Left renal pelvis (tissue), 4 donors: ENCODE measurements around the gene KIAA0319L. TPM values are rescaled to one million over a fixed set of nuclear protein-coding genes. Genes with fewer than 3 reads are reported as not detected.

Source experiments
- DNase-seq, 4 donors: peaks; one replicate each; pipeline ENCODE4 v3.0.0-alpha.2; 2013; ENCODE audit warnings: low read depth in 4 of 4, low spot score in 3 of 4
- polyA plus RNA-seq, 4 donors: library from polyadenylated mRNA; unstranded; fragments of 120-200 nt; gene quantifications; one replicate each; pipeline ENCODE4 v1.2.1, GENCODE V29; 2013; ENCODE audit not compliant: insufficient read length in 4 of 4

KIAA0319L gene
- polyA plus RNA-seq, 4 donors = 40.7 to 72.8 (median 62.3) TPM

DNA sequence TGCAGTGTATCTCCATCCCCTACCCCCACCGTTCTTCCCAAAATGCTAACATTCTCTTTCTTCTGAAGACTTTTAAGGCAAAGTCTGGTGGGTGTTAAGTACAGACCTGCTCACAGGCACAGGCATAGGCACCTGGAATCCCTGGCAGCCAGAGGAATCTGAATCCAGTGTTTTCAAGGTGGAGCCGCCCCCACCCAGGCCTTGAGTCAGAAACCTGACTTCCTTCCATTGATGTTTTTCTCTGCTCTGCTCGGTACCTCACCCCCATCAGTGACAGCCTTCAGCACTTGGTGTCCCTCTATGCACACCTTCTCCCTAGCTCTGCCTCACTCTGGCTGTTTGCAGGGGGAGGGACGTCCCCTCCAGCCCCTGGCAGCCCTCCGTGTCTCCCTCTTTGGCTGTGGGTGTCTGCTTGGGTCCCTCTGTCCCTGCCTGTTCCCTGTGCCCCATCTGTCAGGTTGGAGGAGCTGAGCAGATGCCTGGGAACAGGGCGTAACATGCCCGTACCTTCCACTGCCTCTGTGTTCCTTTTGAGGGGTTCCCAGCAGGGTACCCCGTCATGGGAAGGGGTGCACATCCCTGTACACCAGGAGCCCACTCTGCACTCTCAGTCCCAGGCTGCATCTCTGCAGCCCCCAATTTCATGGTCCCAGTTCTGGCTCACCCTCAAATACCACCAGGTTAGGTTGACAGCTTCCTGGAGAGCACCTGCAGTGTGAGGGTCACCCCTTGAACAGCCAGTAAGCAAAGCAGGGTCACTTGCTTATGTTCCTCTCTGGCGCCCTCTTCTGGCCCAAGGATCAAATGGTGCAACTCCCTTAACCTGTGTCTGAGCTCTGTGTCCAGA, 7.1 kb upstream of the KIAA0319L start:
- no peak for DNase-seq

DNA sequence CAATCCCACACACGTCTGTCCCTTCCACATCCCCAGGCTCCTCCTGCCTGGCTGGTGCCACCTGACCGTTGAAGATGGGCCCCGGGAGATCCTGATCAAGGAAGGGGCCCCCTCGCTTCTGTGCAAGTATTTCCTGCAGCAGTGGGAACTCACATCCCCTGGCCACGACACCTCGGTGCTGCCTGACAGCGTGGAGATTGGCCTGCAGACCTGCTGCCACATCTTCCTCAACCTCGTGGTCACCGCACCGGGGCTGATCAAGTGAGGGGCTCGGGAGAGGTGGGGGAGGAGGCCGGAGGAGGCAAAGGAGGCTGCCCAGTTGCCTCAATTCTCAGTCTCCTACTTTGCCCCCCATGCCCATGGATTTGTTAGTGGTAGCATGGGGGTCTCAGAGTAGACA, 6.0 kb upstream of the KIAA0319L start:
- no peak for DNase-seq

DNA sequence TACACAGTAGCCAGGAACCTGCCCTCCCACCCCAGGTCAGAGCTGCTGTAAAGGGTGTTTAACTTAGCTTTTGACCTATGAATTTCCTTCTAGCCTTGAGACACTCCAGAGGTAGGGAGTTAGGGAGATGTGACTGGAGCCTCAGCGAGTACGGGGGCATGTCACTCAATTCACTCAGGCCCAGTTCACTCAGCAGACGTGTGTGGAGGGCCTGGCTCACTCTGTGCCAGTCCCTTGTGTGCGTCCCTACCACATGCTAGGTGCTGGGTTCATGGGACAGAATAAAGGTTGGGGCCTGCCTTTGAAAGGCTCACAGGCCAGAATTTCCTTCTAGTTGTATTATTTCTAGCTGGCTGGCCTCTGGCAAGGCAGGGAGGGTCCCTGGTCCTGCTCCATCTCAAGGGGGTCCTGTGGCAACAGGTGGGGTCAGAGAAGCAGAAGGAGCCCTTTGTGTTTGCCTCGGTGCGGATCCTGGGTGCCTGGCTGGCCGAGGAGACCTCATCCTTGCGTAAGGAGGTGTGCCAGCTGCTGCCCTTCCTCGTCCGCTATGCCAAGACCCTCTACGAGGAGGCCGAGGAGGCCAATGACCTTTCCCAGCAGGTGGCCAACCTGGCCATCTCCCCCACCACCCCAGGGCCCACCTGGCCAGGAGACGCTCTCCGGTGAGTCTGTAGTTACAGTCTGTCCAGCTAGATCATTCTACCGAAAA, 4.9 kb upstream of the KIAA0319L start:
- no peak for DNase-seq

DNA sequence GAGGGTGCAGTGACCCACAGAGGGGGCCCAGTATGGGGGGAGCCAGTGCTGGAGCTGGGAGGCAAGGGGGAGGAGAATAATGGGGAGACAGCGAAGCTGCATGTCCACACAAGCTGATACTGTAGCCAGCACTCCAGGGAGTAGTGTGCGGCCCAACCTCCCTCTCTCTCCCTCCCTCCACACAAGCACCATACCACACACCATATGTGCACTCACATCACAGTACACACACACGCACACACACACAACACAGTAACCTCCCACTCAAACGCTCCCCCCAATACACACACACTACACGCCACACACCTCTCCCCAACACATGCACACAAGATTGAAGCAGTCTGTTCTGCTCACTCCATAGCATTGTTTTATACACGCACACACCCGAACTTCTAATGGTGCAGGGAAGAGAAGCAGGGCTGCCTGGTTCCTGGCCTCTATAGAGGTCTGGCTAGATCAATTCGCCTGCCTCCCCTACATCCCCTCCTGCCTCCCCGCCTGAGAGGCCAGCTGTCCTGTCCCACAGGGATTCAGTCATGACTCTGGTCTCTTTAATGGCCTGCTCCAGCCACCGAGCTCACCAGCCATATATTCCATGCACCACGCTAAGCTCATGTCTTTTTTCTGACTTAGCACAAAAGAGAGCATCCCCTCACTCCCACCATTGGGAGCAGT, 4.2 kb upstream of the KIAA0319L start:
- DNase-seq = no peak

DNA sequence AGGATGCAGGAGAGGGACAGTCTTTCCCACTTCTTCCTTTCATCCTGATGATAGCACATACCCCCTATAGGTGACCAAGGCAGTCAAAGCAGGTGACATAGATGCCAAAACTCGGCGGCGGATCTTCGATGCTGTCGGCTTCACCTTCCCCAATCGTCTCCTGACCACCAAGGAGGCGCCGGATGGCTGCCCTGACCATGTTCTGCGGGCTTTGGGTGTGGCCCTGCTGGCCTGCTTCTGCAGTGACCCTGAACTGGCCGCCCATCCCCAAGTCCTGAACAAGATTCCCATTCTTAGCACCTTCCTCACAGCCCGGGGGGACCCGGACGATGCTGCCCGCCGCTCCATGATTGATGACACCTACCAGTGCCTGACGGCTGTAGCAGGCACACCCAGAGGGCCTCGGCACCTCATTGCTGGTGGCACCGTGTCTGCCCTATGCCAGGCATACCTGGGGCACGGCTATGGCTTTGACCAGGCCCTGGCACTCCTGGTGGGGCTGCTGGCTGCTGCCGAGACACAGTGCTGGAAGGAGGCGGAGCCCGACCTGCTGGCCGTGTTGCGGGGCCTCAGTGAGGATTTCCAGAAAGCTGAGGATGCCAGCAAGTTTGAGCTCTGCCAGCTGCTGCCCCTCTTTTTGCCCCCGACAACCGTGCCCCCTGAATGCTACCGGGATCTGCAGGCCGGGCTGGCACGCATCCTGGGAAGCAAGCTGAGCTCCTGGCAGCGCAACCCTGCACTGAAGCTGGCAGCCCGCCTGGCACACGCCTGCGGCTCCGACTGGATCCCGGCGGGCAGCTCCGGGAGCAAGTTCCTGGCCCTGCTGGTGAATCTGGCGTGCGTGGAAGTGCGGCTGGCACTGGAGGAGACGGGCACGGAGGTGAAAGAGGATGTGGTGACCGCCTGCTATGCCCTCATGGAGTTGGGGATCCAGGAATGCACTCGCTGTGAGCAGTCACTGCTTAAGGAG, 3.3 kb upstream of the KIAA0319L start:
- no peak for DNase-seq

DNA sequence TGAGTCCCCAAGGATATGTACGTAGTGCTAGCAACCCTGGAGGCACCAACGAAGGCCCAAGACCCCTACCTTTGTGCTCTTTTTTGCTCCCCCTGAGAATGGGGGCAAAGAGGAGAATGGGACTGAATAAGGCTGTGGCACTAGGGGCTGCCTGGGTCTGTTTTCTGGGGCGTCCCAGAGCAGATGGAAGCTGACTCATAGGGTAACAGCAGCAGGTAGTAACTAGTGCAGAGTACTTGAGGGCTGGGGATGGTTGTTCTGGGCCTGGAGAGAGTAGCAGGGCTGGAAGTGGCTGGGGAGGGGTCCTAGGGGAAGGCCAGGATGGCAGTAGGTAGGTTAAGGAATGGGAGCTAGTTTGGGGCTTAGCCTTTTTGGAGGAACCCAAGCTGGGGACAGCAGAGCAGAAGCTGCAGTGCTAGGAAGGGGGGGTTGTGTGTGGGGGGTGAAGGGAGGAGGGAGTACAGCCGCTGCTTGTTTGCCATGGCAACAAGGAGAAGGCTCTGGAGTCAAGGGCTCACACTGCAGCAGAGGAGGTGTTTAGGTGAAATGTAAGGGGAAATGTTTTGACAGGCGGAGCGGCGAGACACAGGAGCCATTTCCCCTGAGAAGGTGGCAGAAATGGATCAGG, 2.2 kb upstream of the KIAA0319L start:
- DNase-seq = no peak

DNA sequence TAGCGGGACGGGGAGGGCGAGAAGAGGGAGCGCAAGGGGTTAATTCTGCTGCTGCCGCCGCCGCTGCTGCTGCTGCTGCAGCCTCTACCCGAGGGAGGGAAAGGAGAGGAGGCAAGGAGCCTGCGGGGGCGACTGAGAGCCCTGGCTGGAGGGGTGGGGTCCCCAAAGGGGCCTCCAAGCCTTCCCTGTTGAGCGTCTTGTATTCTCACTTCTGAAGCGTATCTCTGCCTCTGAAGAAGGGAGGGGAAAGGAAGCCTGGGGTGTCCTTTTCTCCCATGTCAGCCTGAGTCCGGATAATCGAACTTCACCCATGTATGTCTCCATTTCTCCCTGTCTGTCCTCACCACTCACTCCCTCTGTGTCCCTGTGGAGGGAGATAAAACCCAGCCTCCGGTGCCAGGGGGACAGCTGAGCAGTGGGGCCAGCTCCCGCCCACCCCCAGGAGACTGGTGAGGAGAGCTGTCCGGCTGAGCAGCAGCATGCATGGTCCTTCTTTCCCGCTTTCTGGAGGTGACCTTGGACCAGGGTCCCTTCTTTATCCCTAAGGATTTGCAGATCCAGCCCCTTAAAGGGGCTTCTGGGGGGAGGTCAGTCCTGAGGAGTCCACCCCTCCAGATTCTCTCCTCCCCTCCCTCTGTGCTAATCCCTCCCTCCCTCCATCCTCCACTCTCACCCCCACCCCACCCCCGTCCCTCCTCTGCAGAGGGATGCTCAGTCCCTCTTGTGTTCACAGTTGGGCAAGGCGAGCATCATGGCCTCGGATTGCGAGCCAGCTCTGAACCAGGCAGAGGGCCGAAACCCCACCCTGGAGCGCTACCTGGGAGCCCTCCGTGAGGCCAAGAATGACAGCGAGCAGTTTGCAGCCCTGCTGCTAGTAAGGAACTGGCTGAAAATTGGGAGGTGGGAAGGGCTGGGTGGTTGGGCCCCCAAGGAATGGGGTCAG, 1.4 kb upstream of the KIAA0319L start:
- no peak for DNase-seq

DNA sequence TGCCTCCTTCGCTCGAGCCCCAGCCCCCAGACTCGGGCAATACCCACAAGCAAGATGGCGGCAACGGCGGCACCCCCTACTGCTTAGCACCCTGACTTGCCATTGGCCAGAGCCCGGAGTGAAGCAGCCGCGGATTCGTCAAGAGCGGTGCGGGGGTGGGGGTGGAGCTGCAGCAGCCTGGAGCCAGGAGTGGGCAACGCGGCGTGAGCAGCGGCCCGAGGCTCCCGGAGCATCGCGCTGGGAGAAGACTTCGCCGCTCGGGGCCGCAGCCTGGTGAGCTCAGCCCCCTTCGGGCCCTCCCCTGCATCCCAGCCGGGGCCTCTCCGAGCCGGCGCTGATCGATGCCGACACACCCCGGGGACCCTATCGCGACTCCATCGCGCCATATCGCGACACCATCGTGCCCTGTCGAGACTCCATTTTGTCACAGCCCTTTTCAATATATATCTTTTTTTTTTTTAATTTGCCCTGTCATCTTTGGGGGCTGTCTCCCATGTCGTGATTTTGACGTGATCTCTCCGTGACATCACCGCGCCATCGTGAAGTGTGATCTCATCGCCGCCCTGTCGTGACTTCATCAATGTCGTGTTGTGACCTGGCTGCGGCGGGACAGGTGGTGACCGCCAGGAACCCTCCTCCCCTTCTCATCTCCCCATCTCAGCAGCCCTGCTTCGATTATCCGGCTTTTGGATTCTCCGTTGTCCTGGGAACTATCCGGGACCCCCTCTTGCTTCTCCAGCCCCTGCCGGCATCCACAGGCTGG, 589 bp upstream of the KIAA0319L start, which contains the start of gene NCDN:
Gene NCDN, plus strand, starts transcription at position 189 of the 763 bp plus-strand sequence. Its CDS starts 392 bp downstream, at position 581.
- DNase-seq = peak; percentile 92 to 96 (median 94)

DNA sequence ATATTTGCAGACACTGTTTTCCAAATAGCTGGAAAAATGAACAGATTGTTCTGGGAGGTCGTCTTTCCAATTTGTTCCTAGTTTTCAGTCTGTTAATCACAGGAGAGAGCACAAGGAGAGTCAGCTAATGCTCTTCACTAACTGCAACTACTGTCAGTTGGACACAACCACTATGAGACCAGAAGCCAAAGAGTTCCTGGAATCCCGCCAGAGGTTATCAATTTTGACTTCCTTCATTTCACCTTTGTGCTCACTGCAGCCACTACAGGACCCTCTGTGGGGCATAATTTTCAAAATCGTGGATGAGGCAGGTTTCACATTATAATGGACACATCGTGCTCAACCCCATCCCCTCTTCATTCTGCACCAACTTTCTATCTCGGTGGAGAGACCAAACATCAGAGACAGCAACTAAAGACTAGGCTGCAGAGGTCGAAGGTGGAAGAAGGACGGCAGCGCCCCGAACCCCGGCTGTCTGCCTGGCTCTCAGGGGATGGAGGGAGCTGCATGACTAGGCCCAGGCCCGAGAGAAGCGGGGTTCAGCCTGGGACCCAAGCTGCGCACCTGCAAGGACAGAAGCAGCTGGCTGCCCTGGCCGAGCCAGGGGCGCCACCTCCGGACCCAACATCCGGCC, 602 bp downstream of the KIAA0319L start:
- no peak for DNase-seq

DNA sequence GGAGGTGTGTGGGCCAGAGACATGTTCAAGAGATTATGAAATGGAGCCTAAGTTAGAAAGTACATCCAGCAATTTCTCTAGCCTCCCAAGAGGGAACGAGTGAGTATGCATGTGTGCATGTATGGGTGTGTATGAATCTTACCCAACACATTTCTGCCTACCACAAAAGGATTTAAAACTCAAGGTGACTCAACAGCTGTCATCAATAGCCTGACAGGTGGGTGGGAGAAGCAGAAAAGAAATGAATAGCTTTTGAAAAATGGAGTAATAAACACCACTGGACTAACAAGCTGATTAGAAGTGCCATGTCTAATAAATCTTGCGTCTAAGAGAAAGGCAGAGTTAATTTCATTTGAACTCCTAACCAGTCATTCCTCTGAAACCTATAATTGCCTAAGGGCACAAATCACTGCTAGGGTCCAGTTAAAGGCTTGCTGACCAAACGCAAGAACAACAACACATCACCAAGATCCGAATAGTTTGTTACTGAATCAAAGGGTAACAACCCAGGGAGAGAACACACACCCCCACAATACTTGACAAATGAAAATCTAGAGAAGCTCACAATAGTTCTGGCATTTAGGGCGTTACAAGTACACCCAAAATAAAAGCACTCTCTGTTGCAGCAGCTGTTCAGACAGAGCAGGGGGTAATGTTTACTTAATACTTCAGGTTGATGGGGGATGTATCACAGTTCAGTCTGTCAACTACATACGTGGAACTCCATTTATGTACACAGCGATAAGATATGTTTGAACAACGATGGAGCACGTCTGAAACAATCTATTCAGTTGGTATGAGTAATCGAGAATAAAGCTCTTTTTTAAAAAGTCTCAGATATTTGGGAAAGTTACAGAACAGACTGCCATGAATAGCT, 1.4 kb downstream of the KIAA0319L start:
- DNase-seq = no peak

DNA sequence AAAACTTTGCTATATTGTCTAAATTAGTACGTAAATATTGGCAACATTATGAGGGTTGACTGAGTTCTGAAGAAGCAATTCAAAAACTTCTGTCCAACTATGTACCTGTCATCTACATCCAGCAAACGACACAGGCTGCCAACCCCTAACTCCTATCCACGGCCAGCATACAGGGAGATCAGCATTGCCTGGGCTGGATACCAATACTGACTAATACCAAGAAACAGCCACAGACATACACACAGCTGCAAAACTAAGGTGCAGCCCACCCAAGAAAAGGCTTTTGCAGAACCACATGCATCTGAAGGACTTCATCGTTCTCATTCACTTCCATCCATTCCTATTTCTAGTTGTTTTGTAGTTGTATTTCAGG, 2.0 kb downstream of the KIAA0319L start:
- DNase-seq = no peak

DNA sequence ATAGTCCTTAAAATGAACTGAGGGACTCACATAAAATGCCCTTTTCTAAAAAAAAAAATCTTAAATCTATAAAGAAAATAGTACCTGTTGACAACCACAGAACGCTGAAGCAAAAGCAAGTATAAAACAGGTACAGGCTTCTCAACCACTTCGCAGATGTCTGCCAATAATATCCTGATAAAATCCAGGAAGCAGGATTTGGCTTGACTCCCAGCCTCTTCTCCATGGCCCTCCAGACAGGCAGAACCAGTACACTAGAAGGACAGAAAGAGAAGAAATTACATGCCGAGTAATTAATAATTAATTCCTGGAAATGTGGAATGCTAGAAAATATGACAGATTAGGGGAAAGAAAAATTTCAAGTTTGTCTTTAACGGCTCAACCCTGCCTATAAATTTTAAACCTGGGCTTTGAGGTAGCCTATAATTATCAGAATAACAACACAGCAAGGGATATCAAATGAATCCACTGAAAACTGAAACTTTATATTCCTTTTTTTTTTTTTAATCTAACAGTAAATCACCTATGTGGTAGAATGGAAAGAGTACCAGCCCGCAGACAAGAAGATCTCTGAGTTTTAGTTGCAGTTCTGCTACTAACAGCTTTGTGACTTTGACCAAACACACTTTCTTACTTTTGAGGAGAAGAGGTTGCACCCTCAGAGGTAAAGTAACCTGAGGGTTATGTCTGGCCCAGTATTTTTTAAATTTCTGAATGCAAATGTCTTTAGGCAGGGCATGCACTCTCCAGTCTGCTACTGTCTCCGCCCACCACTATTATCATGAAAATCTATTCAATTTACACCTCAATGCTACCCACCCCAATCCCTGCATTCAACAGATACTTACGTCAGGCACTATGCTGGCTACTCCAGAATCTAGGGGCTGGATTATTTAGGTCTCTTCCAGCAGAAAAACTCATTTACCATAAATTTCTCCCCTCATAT, 2.7 kb downstream of the KIAA0319L start:
- no peak for DNase-seq

DNA sequence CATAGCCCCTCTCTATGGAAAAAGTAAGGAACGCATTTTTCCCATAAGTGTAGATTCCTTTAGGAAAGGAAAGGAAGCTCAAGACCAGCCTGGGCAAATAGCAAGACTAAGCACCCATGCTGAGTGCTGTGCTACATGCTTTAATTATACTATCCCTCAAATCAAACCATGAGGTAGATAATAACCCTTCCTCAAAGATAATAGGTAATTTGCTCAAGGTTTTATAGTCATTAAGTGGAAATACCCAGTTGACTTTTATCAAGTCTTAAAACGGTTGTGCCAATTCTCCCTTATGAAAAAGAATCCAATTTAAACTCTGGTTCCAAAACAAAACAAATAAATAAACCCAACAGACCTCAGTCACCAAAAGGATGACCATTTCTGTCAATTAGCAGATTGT, 3.4 kb downstream of the KIAA0319L start:
- no peak for DNase-seq

DNA sequence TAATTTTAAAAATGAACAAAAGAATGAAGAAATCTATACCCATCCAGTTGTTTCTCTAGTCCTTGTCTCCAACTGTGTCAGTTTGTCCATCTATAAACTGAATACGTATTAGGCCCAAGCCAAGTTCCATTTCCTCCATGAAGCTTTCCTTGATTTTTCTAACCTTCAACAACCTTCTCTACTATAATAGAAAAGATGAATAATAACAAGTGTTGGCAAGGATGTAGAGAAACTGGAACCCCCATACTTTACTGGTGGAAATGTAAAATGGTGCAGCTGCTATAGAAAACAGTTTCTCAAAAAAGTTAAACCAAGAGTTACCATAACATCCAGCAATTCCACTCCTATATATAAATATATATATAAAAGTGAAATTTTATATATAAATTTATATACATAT, 10.6 kb downstream of the KIAA0319L start:
- DNase-seq = no peak

DNA sequence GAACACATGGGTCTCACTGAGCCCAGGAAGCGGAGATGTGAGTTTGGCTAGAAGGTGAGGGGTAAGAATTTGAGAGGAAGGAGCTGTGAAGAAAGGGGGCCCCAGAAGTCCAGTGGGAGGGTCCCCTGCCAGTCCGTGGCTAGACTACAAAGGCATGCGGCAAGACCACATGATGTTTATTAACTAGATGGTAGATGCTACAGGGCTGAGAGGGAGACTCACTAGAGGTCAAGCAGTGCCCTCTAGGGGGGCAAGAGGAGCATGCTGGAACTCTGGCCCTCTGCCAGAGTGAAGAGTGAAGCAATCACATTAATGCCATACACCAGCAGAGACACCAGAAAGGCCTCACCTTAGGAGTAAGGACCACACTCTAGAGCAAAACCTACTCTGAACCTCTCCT, 12.2 kb downstream of the KIAA0319L start:
- peak in 1 of 4 donors; percentile 42 for DNase-seq
